Measurements from ENCODE around the gene SLIT3.

Gene SLIT3

DNA sequence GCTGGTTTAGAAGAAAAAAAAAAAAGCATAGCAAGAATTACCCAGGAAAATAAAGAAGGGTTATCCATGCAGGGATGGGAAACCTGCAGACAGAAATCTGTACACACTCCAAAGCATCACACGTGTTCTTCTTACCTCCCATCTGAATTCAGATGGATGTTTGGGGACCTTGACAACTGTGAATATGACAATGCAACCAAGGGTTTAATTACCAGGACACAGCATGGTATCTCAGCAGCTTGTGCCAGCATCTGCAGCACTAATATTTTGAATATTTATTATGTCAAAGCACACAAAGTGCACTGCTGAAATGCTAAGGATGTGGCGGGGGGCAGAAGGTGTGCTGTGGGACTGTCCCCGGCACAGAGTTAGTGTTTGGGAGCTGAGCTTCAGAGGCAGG lies 47.9 kb downstream of the SLIT3 start:
- DNase-seq (ENCODE audit: low read depth): no peak
- TF ChIP-seq POLR2A (IDR thresholded peaks at IDR 0.05; ENCODE audit: extremely low read depth, insufficient read length): no peak
- TF ChIP-seq, protein P1, sequence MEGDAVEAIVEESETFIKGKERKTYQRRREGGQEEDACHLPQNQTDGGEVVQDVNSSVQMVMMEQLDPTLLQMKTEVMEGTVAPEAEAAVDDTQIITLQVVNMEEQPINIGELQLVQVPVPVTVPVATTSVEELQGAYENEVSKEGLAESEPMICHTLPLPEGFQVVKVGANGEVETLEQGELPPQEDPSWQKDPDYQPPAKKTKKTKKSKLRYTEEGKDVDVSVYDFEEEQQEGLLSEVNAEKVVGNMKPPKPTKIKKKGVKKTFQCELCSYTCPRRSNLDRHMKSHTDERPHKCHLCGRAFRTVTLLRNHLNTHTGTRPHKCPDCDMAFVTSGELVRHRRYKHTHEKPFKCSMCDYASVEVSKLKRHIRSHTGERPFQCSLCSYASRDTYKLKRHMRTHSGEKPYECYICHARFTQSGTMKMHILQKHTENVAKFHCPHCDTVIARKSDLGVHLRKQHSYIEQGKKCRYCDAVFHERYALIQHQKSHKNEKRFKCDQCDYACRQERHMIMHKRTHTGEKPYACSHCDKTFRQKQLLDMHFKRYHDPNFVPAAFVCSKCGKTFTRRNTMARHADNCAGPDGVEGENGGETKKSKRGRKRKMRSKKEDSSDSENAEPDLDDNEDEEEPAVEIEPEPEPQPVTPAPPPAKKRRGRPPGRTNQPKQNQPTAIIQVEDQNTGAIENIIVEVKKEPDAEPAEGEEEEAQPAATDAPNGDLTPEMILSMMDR (IDR thresholded peaks at IDR 0.05; ENCODE audit: low read depth, low read length): no peak
- TF ChIP-seq, protein P2, sequence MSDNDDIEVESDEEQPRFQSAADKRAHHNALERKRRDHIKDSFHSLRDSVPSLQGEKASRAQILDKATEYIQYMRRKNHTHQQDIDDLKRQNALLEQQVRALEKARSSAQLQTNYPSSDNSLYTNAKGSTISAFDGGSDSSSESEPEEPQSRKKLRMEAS (IDR thresholded peaks at IDR 0.05; ENCODE audit: low read depth, low read length): no peak
- no peak for TF ChIP-seq MYC (IDR thresholded peaks at IDR 0.05; ENCODE audit: low read depth, low read length)

DNA sequence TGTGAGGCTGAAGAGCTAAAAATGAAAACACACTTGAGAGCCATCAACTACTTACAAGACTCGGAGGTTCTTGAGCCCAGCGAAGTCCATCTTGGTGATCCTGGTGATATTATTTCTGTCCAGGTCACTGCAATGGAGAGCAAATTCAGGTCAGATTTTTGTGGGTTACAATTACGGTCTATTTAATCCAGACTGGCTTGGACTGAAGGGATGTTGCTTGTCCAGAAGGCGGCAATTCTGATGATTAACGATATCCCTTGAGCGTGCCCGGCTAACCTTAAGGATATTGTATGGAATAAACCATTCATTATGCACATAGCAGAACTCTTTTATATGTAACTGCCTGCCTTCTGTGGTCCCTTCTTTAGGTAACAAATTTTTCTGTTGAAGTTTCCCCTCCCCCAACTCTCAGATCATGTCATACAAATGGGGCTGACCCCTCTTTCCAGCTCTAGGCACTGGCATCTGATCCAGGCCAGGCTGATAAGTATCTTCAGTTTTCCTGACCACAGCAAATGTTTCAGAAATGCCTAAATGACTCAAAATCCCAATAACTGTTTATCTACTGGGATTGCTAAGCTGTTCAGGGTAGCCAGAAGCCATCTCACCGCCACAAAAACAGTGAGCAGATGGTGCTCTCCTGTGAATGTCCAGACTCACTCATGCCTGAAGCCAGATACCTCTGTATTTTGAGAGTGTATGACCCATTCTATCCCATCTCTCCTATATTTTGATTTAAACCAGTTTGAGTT lies 49.4 kb downstream of the SLIT3 start:
- DNase-seq (ENCODE audit: low read depth): no peak
- H3K4me3 ChIP-seq (ENCODE audit: low read depth, low read length): no peak overlapping the region
- TF ChIP-seq, protein P1 (IDR thresholded peaks at IDR 0.05; ENCODE audit: low read depth, low read length): no peak
- TF ChIP-seq MYC (IDR thresholded peaks at IDR 0.05; ENCODE audit: low read depth, low read length) (no peak), POLR2A (IDR thresholded peaks at IDR 0.05; ENCODE audit: extremely low read depth, insufficient read length) (no peak)
- TF ChIP-seq, protein P2 (IDR thresholded peaks at IDR 0.05; ENCODE audit: low read depth, low read length): no peak

More for the DNA sequence above, 47.9 kb downstream of the SLIT3 start:
- no peak overlapping the region for H3K4me3 ChIP-seq (ENCODE audit: low read depth, low read length)

DNA sequence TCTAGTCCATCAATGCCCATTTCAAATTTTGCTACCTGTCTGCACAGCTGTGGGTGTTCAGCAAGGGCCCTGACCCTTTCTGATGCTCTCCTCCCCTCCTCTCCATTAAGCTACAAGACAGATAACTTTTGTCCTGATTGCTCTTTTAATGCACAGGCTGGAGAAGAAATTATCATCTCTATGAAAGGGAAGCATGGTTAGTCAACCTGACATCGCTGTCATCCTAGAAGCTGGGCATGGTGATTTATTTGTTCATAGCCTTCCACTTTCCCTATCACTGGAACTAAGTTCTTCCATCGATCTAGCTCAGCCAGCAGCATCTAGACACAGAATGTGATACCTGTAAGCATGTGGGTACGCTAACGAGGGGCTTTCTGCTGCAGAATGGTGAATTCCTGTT lies 50.1 kb downstream of the SLIT3 start:
- DNase-seq (ENCODE audit: low read depth): no peak
- TF ChIP-seq MYC (IDR thresholded peaks at IDR 0.05; ENCODE audit: low read depth, low read length) (no peak), POLR2A (IDR thresholded peaks at IDR 0.05; ENCODE audit: extremely low read depth, insufficient read length) (no peak)
- TF ChIP-seq, protein P1 (IDR thresholded peaks at IDR 0.05; ENCODE audit: low read depth, low read length): no peak
- TF ChIP-seq, protein P2 (IDR thresholded peaks at IDR 0.05; ENCODE audit: low read depth, low read length): no peak
- H3K4me3 ChIP-seq (ENCODE audit: low read depth, low read length): no peak overlapping the region

DNA sequence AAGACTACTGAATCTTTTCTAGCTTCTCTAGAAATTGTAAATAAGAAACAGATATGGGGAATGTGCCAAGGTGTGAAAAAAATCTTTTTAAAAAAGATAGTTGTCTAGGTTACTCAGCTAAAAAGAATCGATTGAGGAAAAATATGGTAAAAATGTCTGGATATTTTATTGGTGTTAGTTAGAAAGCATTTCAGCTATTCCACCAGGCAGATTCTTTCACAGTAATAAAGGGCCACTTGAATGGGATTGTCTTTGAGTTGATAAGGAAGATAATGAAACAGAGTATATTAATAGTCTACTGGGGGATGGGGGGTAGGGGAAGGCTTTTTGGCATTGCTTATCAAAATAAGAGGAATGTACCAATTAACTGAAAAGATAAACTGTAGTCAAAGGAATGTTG lies 51.9 kb downstream of the SLIT3 start:
- H3K4me3 ChIP-seq (ENCODE audit: low read depth, low read length): no peak overlapping the region
- TF ChIP-seq POLR2A (IDR thresholded peaks at IDR 0.05; ENCODE audit: extremely low read depth, insufficient read length): no peak
- TF ChIP-seq, protein P2 (IDR thresholded peaks at IDR 0.05; ENCODE audit: low read depth, low read length): no peak
- no peak for TF ChIP-seq MYC (IDR thresholded peaks at IDR 0.05; ENCODE audit: low read depth, low read length)
- TF ChIP-seq, protein P1 (IDR thresholded peaks at IDR 0.05; ENCODE audit: low read depth, low read length): no peak
- no peak for DNase-seq (ENCODE audit: low read depth)

DNA sequence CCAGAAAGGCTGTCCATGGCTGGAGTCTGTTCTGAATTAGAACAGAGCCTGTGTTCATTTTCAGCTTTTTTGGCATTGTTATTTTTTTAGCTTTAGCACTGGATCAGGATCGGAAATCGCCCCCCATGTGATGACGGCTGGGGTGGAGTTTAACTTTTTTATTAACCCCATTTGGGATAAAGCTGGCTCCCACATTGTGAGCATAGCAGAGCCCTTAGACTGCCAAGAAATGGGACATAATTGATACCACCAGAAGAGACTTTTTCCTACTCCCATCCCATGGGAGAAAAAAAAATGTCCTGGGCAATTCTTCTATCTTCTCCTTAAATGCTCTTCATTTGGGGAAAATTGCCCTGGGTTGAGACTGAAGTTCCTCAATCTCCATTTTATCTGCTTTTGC lies 52.4 kb downstream of the SLIT3 start:
- DNase-seq (ENCODE audit: low read depth): no peak
- H3K4me3 ChIP-seq (ENCODE audit: low read depth, low read length): no peak overlapping the region
- no peak for TF ChIP-seq POLR2A (IDR thresholded peaks at IDR 0.05; ENCODE audit: extremely low read depth, insufficient read length)
- no peak for TF ChIP-seq MYC (IDR thresholded peaks at IDR 0.05; ENCODE audit: low read depth, low read length)
- TF ChIP-seq, protein P2 (IDR thresholded peaks at IDR 0.05; ENCODE audit: low read depth, low read length): no peak
- TF ChIP-seq, protein P1 (IDR thresholded peaks at IDR 0.05; ENCODE audit: low read depth, low read length): no peak

All from NB4 (cell line).